ENCODE results near the gene ILF3.
A peak's percentile ranks its signal among the peaks of the same experiment; 100 is the strongest.

The ILF3 gene

DNA sequence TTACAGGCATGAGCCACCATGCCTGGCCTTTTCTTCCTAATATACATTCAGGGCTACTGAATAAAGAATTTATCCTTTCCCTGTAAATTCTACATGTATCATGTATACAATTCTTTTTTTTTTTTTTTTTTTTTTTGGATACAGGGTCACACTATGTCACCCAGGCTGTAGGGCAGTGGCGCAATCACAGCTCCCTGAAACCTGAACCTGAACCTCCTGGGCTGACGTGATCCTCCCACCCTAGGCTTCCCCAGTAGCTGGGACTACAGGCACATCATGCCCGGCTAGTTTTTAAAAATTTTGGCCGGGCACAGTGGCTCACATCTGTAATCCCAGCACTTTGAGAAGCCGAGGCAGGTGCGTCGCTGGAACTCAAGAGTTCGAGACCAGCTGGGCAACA, 35.3 kb upstream of the ILF3 start:
- DNase-seq (ENCODE audit: low read depth): no peak
- H3K4me3 ChIP-seq (ENCODE audit: low read length): no peak overlapping the region
- no peak for TF ChIP-seq CTCF (conservative IDR thresholded peaks at IDR 0.05; ENCODE audit: low read length)

DNA sequence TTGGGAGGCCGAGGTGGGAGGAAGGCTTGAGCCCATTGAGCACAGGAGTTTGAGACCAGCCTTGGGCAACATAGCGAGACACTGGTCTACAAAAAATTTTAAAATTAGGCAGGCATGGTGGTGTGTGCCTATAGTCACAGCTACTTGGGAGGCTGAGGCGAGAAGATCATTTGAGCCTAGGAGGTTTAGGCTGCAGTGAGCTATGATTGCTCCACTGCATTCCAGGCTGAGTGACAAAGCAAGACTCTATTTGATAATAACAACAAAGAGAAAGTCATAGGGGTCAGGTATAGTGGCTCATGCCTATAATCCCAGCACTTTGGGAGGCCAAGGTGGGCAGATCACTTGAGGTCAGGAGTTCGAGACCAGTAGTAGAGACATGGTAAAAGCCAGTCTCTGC, 33.4 kb upstream of the ILF3 start:
- no peak overlapping the region for H3K4me3 ChIP-seq (ENCODE audit: low read length)
- TF ChIP-seq CTCF (conservative IDR thresholded peaks at IDR 0.05; ENCODE audit: low read length): no peak
- DNase-seq (ENCODE audit: low read depth): no peak

DNA sequence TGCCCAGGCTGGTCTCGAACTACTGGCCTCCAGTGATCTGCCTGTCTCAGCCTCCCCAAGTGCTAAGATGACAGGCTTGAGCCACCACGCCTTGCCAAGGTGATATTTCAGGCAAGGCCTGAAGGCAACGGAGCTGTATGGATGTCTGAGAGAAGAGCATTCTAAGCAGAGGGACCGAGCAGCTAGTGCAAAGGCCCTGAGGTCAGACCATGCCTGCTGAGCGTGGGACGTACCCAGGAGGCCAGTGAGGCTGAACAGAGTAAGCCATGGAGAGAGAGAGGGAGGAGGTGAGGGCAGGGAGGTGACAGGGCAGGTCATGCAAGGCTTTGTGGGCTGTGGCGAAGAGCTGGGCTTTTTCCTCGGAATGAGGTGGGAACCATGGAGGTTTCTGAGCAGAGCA, 32.2 kb upstream of the ILF3 start:
- no peak for TF ChIP-seq CTCF (conservative IDR thresholded peaks at IDR 0.05; ENCODE audit: low read length)
- no peak for DNase-seq (ENCODE audit: low read depth)
- no peak overlapping the region for H3K4me3 ChIP-seq (ENCODE audit: low read length)

DNA sequence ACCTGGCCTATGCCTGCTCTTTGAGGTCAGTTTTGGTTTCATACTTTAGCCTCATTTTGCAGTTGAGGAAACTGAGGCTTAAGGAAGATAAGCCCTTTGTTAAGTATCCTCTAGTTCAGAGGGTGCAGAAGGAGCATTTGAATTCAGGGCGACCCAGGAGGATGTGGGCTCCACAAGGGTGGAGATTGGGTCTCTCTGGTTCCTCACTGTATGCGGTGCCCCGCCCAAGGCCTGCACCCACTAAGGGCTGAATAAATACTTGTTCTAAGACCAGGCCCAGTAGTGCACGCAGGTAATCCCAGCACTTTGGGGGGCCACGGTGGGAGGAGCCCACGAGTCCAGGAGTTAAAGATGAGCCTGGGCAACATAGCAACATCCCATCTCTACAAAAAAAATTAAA, 29.6 kb upstream of the ILF3 start:
- no peak for DNase-seq (ENCODE audit: low read depth)
- peak overlapping the region; percentile 76 for H3K4me3 ChIP-seq (ENCODE audit: low read length)
- TF ChIP-seq CTCF (conservative IDR thresholded peaks at IDR 0.05; ENCODE audit: low read length): no peak

DNA sequence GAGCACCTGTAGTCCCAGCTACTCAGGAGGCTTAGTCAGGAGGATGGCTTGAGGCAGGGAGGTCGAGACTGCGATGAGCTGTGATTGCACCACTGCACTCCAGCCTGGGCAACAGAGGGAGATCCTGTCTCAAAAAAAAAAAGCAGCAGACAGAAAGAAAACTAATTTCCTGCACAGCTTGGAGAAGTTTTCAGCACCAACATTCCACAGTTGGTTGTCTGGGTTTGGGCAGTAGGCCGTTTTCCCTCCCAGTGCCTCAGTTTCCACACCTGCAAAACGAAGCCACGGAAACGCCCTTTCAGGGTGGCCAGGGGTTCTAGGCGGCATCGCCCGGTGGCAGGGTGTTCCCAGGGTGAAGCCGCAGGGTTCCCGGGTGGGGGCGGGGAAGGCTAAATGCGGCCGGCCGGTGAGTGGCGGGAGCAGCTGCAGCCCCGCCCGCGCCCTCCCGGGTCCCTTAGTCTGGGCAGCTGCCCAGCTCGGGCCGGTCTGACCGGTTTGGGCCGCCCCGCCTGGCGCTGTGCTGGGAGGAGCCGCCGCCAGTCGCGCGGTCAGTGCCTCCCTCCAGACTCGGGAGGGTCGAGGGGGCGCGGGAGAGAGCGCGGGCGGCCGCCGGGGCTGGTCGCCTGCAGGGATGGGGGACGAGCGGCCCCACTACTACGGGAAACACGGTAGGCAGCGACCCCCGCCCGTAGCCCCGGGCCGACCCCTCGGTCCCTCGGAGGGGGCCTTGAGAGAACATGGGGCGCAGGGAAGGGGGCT, 29.0 kb upstream of the ILF3 start, which contains the start of gene SLC44A2:
SLC44A2 (plus strand) TSS at position 551 of the 759 bp plus-strand sequence; CDS start at position 632, 81 bp downstream.
- peak within 1 kb of the TSS; percentile 76 for H3K4me3 ChIP-seq (ENCODE audit: low read length)
- TF ChIP-seq CTCF (conservative IDR thresholded peaks at IDR 0.05; ENCODE audit: low read length): no peak
- DNase-seq (ENCODE audit: low read depth): peak; percentile 54

DNA sequence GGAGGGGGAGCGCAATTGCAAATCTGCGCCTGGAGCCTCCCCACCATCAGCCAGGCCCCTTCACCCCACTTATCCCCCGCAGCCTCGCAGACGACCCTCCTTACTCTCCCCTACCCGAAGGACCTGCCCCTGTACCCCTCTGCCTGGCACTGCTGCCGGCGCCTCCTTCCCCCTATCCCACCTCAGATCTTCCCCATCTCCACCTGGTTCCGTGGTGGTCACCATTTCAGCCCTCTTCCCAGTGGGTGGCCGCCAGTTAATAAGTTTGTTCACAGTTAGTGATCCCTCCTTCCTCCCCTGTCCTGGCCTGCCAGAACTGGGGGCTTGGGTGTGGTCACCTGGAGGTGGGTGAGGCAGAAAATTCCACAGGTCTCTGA, 28.4 kb upstream of the ILF3 start:
- no peak for DNase-seq (ENCODE audit: low read depth)
- TF ChIP-seq CTCF (conservative IDR thresholded peaks at IDR 0.05; ENCODE audit: low read length): no peak
- peak overlapping the region; percentile 76 for H3K4me3 ChIP-seq (ENCODE audit: low read length)

DNA sequence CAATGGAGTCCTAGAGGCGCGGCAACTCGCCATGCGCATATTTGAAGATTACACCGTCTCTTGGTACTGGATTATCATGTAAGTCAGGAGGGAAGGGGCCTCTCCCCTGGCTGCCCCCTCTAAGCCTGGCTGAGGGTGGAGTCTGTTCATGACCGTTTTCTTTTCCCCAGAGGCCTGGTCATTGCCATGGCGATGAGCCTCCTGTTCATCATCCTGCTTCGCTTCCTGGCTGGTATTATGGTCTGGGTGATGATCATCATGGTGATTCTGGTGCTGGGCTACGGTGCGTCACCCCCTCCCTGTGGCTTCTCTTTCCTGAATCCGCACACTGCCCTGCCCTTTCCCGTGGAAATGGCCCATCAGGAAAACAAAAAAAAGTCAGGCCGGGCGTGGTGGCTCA, 22.3 kb upstream of the ILF3 start:
- DNase-seq (ENCODE audit: low read depth): no peak
- TF ChIP-seq CTCF (conservative IDR thresholded peaks at IDR 0.05; ENCODE audit: low read length): no peak
- H3K4me3 ChIP-seq (ENCODE audit: low read length): no peak overlapping the region
